Heart left ventricle (tissue), 16 donors: Measurements from ENCODE around the gene DAGLA. TPM values are rescaled to one million over a fixed set of nuclear protein-coding genes. Genes with fewer than 3 reads are reported as not detected.

Experiments
- ATAC-seq, 4 donors: fragments of 200-7000 bp; cut with Tn5 transposase; one replicate each; pipeline ENCODE4 v1.9.1; 2020 to 2022; ENCODE audit warnings: moderate library complexity in 4 of 4, mild to moderate bottlenecking in 3 of 4, moderate number of reproducible peaks in 1 of 4
- DNase-seq, 5 donors: peaks; one replicate each; pipeline ENCODE4 v3.0.0-alpha.2; 2020
- H3K27ac ChIP-seq, 12 donors: fragments of 200-600 bp; sonication (generic) in 4 of 12; one replicate each; pipeline versions ENCODE4 v1.5.0 to v1.8.0; 2016 to 2022; ENCODE audit warnings: mild to moderate bottlenecking in 2 of 12
- H3K27me3 ChIP-seq, 9 donors: fragments of 200-600 bp; sonication (generic) in 2 of 9; one replicate each; pipeline versions ENCODE4 v1.5.1 to v1.8.0; 2016 to 2022; ENCODE audit warnings: mild to moderate bottlenecking in 3 of 9
- H3K36me3 ChIP-seq, 9 donors: fragments of 200-600 bp; sonication (generic) in 2 of 9; one replicate each; pipeline versions ENCODE4 v1.5.0 to v1.8.0; 2018 to 2022; ENCODE audit warnings: mild to moderate bottlenecking in 2 of 9
- H3K4me1 ChIP-seq, 12 donors: fragments of 200-600 bp; sonication (generic) in 4 of 12; one replicate each; pipeline versions ENCODE4 v1.5.0 to v1.8.0; 2016 to 2022; ENCODE audit warnings: mild to moderate bottlenecking in 3 of 12
- H3K4me3 ChIP-seq, 12 donors: fragments of 200-600 bp; sonication (generic) in 4 of 12; one replicate each; pipeline versions ENCODE4 v1.5.0 to v1.8.0; 2017 to 2022; ENCODE audit warnings: mild to moderate bottlenecking in 9 of 12, moderate library complexity in 4 of 12
- H3K9me3 ChIP-seq, 12 donors: fragments of 200-600 bp; sonication (generic) in 4 of 12; one replicate each; pipeline versions ENCODE4 v1.5.0 to v1.8.0; 2016 to 2022; ENCODE audit warnings: mild to moderate bottlenecking in 1 of 12
- CTCF ChIP-seq, 12 donors: fragments of 200-600 bp; sonication (generic) in 4 of 12; IDR thresholded peaks; one replicate each; pipeline versions ENCODE4 v1.5.0 to v1.8.0; 2018 to 2022; ENCODE audit warnings: antibody characterized with exemption in 12 of 12, mild to moderate bottlenecking in 5 of 12
- POLR2A ChIP-seq, 2 donors: fragments of 450-650 bp; IDR thresholded peaks; one replicate each; pipeline ENCODE4 v1.6.1; 2017; ENCODE audit warnings: antibody characterized with exemption in 2 of 2, mild to moderate bottlenecking in 2 of 2, moderate library complexity in 2 of 2
- WGBS, 4 donors: extraction: QIAGEN DNeasy Blood & Tissue Kit in 2 of 4; methylation state at CpG; one replicate each; pipeline versions ENCODE4 v1.1.5 to v1.1.7; 2013 to 2018; 5-methylcytosine and 5-hydroxymethylcytosine counted together
- intact Hi-C, 10 donors: fragments of 100-400 bp; cut with DNase I; formaldehyde crosslinking; loops; one replicate each; pipeline versions ENCODE4 v1.11.1 to v1.14.2; 2022
- polyA plus RNA-seq, 2 donors: library from polyadenylated mRNA; stranded (reverse); fragments of 200-250 nt; gene quantifications; one replicate each; pipeline ENCODE4 v1.2.3, GENCODE V29; 2013
- total RNA-seq, 9 donors: library from RNA; depleted of rRNA in 2 of 9; stranded (reverse); fragments of >200 nt in 2 of 9; fragmentation: NEBNext Ultra II Directional in 3 of 9; extraction: Animal tissue kit (Norgen Biotek cat#: 25700) in 3 of 9; gene quantifications; one replicate each; pipeline versions ENCODE4 v1.1.0 to v1.2.4, GENCODE V29; 2016 to 2023
- donor health status: ischemic (EF 13 %, LVEDD 7.1; RV severe dilation, severe dysfunction).
- donor health status: healthy with polysubstance abuse.
- donor health status: DM: no; HTN: yes; CAD: no.
- donor health status: DM: no; HTN: no; CAD: no.
- donor health status: ischemic (EF 25% LVEDD 6.9; RV normal size, moderate dysfunction).
- donor health status: ischemic (EF 25% LVEDD 5.7; RV mildly dilated, moderate dysfunction).
- donor health status: healthy.
- donor health status: DM: yes; HTN: yes; CAD: no.
- donor health status: ischemic (EF 35%, LVEDD 5.7; RV mildly dilated, moderate dysfunction).
- donor health status: nonischemic (EF 11% LVEDD 7.7; RV severe dilation, severe dysfunction).
- donor health status: DM: yes; HTN: yes; CAD: no.
- donor health status: PGD.
- donor health status: ischemic (EF 29% LVEDD 5.4; RV normal size, mild dysfunction).
- donor health status: nonischemic (EF 23%, LVEDD 6.1; RV moderate dilation, normal function).

Gene DAGLA
- total and polyA plus RNA-seq, 11 donors = 2.2 to 5.6 (median 3.3) TPM

- WGBS, 4 donors = 55 to 71% (median 63%) methylated on average over 18 to 27 of the region's 27 CpGs
- intact Hi-C loops = no loop called here
- peak in 3 of 4 donors; percentile 71 to 86 (median 80) for ATAC-seq
- DNase-seq = peak in 4 of 5 donors; percentile 33 to 69 (median 54)
- Histone ChIP-seq H3K4me3 (no peak overlapping the region), H3K36me3 (no peaks in the 10 kb centered on the region), H3K9me3 (no peaks in the 10 kb centered on the region), H3K27ac (peak overlapping the region in 4 of 12 donors; percentile 13 to 55 (median 31)), H3K4me1 (peaks cover 0 to 14% (median 6%) of the 10 kb centered on the region in 12 donors), H3K27me3 (no peaks in the 10 kb centered on the region)
- no peak for TF ChIP-seq POLR2A (IDR thresholded peaks at IDR 0.05)
- no peak for TF ChIP-seq CTCF (IDR thresholded peaks at IDR 0.05)
Observed at GRCh38 chr11:61706452-61707400, 26.5 kb downstream of the DAGLA start.

GRCh38 chr11:61707574-61707973 is 27.4 kb downstream of the DAGLA start:
- H3K36me3 ChIP-seq = no peaks in the 10 kb centered on the region
- no peak for DNase-seq
- no peaks in the 10 kb centered on the region for H3K27me3 ChIP-seq
- peaks cover 0 to 14% (median 5%) of the 10 kb centered on the region in 12 donors for H3K4me1 ChIP-seq
- no peak overlapping the region for H3K27ac ChIP-seq
- 93 to 95% (median 94%) methylated on average over 8 to 9 of the region's 9 CpGs for WGBS, 4 donors
- no peaks in the 10 kb centered on the region for H3K9me3 ChIP-seq
- no peak for ATAC-seq
- intact Hi-C loops = no loop called here
- TF ChIP-seq POLR2A (IDR thresholded peaks at IDR 0.05) (no peak), CTCF (IDR thresholded peaks at IDR 0.05) (no peak)
- no peak overlapping the region for H3K4me3 ChIP-seq

- Histone ChIP-seq H3K27me3 (no peaks in the 10 kb centered on the region), H3K4me3 (no peak overlapping the region), H3K9me3 (no peaks in the 10 kb centered on the region), H3K27ac (no peak overlapping the region), H3K4me1 (peaks cover 0 to 14% (median 5%) of the 10 kb centered on the region in 12 donors), H3K36me3 (no peaks in the 10 kb centered on the region)
- TF ChIP-seq CTCF (IDR thresholded peaks at IDR 0.05) = no peak
- no peak for TF ChIP-seq POLR2A (IDR thresholded peaks at IDR 0.05)
- intact Hi-C loops = no loop called here
- 93 to 97% (median 97%) methylated on average over 7 of the region's 7 CpGs for WGBS, 4 donors
- DNase-seq = no peak
- no peak for ATAC-seq
Observed at GRCh38 chr11:61709110-61709509, 28.9 kb downstream of the DAGLA start.

GRCh38 chr11:61709572-61709971 is 29.4 kb downstream of the DAGLA start:
- no peak for DNase-seq

More at GRCh38 chr11:61709572-61709971, 29.4 kb downstream of the DAGLA start:
- Histone ChIP-seq H3K36me3 (no peaks in the 10 kb centered on the region), H3K9me3 (no peaks in the 10 kb centered on the region), H3K4me1 (peaks cover 0 to 14% (median 5%) of the 10 kb centered on the region in 12 donors), H3K27ac (no peak overlapping the region), H3K4me3 (no peak overlapping the region), H3K27me3 (no peaks in the 10 kb centered on the region)
- ATAC-seq = no peak
- WGBS, 4 donors = 72 to 77% (median 74%) methylated on average over 4 to 7 of the region's 7 CpGs
- intact Hi-C loops = no loop called here
- no peak for TF ChIP-seq CTCF (IDR thresholded peaks at IDR 0.05)
- TF ChIP-seq POLR2A (IDR thresholded peaks at IDR 0.05) = no peak
